Activated CD8-positive, alpha-beta memory T cell treated with anti-CD3 and anti-CD28 coated beads for 36 hours (primary cell): ENCODE measurements around the gene SNRNP40. TPM values are rescaled to one million over a fixed set of nuclear protein-coding genes. Genes with fewer than 3 reads are reported as not detected.
"Not testable (repeated sequence)": the region's sequence is repeated elsewhere in the genome, so short reads cannot be mapped to it uniquely, and the experiment has no call there.

Experiments
- CTCF ChIA-PET: fragments of 350-600 bp; sonication (Branson Sonifier 250); formaldehyde crosslinking; loops from one replicate; lab custom pipeline; 2021; ENCODE audit warnings: antibody characterized with exemption; lab: Charles Lee
- POLR2A ChIA-PET: fragments of 350-600 bp; sonication (Branson Sonifier 250); formaldehyde crosslinking; loops from one replicate; lab custom pipeline; 2021; ENCODE audit warnings: antibody characterized with exemption; lab: Charles Lee
- total RNA-seq, 2 experiments: library from RNA; stranded (reverse); gene quantifications; one replicate each; pipeline ENCODE4 v1.2.3, GENCODE V29; 2021

The SNRNP40 gene
- total RNA-seq, 2 experiments from 2014 or later, result 110 to 117 TPM

DNA sequence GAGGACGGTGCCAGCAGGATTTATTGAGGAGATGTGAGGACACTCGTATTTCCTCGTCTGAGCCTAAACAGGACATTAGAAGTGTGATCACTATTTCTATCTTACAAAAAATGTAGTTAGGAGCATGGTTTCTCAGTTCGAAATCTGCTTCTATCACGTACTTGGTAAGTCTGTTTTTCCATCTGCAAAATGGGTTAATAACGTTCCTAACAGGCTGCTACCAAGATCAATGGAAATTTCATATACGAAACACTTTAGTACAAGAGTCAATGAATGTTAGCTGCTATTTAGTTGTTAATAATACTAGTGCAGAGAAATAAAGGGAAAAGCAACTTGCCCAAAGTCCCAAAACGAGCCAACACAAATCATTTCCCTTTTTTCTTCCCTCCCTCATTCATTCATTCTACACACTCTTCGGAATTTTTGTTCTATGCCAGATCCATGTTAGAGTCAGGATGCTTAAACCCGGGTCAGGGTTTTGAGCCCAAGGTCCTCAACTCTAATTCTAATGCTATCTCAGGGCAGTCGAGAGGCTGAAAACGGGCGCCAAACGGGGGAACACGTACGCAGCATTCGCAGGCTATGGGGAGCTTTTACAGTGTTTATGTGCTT is 608 bp downstream of the SNRNP40 start:
- ChIA-PET CTCF (interaction anchor here (1.6 kb wide), 1 partner anchor 25 kb away, joined by 4 read pairs; no protein-coding TSS in a partner anchor), POLR2A (interaction anchor here (0.6 to 1.7 kb wide), 4 partner anchors 12 to 118 kb away, joined by 3 to 5 read pairs (median 4); no protein-coding TSS in a partner anchor)

DNA sequence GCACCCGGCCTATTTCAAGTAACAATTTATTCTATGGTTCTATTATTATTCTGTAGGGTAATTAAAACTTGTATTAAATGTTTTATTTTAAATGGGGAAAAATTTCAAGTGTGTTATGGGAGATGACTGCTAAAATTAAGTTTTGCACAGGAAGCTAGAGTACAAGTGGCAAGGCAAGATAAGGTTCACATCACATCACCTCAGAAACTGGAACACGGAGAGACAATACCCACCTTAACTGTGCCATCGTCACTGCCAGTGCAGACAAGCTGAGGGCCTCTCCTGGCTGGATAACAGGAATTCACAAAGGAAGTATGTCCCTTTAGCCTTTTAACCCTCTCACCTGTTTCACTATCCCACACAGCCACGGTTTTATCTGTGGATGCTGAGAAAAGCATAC is 7.6 kb downstream of the SNRNP40 start:
- ChIA-PET CTCF (no interaction called here), POLR2A (no interaction called here)

DNA sequence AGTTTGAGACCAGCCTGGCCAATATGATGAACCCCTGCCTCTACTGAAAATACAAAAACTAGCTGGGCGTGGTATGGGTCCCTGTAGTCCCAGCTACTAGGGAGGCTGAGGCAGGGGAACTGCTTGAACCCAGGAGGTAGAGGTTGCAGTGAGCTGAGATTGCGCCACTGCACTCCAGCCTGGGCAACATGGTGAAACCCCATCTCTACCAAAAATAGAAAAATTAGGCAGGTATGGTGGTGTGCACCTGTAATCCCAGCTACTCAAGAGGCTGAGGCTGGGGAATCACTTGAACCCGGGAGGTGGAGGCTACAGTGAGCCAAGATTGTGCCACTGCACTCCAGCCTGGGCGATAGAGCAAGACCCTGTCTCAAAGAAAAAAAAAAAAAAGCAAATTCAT is 8.8 kb downstream of the SNRNP40 start:
- CTCF ChIA-PET, POLR2A ChIA-PET: not testable (repeated sequence)

DNA sequence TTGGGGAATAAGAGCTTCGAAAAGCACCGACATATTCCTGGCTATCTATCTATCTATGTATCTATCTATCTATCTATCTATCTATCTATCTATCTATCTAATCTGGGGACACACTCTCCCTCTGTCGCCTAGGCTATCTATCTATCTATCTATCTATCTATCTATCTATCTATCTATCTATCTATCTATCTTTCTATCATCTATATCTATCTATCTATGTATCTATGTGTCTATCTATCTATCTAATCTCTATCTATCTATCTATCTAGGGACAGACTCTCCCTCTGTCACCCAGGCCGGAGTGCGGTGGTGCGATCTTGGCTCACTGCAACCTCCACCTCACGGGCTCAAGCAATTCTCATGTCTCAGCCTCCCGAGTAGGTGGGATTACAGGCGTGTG is 14.2 kb downstream of the SNRNP40 start:
- CTCF ChIA-PET, POLR2A ChIA-PET: not testable (repeated sequence)

DNA sequence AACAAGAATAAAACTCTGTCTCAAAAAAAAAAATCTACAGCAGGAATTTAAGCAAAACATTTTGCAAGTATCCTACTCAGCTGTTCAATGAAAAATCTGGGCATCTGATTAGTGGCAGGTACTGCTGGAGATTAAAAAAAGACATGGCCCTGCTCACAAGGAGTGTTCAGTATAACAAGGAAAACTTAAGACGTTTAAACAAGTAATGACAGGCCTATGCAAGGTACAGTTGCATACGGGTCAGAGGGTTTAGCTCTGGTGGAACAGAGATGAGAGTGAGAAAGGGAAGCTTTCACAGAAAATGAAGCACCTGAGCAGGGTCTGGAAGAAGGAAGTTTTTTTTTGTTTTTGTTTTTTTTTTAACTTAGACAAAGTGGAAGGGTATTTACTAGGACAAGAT is 23.0 kb downstream of the SNRNP40 start:
- ChIA-PET POLR2A (no interaction called here), CTCF (interaction anchor here (0.8 kb wide), 1 partner anchor 23 kb away, joined by 3 read pairs; the partner anchor contains the start of genes SNRNP40 and ZCCHC17)

DNA sequence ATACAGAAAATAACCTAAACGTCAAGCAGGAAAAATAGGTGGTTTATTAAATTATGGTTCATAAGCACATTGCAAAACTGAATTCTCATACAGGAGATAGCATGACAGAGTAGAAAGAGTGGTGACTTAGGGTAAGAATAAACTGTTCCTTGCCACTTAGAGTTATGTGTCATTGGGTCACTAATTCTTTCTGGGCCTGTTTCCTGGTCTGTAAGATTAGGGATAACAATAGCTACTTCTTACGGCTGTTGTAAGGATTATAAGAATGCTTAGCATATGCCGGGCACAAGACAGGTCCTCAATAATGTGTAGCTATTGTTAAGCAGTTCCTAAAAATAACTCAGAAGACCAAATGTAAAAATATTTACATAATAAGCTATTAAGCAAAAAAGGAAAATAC is 24.2 kb downstream of the SNRNP40 start:
- POLR2A ChIA-PET, result interaction anchor here (0.6 kb wide), 1 partner anchor 8 kb away, joined by 8 read pairs; no protein-coding TSS in a partner anchor
- CTCF ChIA-PET, result no interaction called here

DNA sequence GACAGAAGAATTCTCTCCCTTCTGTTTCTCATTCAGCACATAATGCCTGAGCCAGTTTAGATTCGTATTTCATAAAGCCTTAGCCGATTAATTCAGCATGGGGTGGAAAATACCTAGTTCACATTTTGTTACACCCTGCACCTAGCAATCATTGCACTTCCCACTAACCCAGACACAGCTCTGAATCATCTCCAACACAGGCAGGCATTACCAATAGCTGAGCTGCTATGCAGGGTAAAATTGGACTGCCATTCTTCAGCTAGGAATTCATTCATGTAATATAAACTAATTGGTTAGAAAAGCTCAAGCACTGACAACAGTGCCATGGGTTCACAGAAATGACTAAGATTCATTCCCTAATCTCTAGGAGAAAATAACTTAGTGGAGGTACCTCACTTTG is 30.0 kb downstream of the SNRNP40 start:
- CTCF ChIA-PET, result no interaction called here
- POLR2A ChIA-PET, result no interaction called here

DNA sequence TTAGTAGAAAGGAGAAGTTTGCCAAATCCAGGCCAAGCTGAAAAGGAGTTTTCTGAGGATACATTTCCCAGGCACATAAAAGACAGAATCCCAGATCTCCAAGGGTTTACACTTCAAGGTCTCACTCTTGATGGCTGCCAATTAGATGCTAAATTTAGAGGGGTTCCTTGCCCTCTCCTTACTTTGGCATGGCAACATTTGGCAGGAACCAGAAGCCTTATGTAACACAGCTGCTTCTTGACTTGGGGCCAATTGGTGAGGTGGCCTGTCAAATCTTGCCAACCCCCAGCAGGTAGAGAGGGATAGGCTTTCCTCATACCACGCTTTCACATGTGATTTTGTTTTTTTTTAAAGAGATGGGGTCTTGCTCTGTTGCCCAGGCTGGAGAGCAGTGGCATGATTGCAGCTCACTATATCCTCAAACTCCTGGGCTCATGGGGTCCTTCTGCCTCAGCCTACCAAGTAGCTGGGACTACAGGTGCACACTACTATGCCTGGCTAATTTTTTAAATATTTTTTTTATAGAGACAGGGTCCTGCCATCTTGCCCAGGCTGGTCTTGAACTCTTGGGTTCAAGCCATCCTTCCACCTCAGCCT is 31.7 kb downstream of the SNRNP40 start:
- CTCF ChIA-PET, result no interaction called here

DNA sequence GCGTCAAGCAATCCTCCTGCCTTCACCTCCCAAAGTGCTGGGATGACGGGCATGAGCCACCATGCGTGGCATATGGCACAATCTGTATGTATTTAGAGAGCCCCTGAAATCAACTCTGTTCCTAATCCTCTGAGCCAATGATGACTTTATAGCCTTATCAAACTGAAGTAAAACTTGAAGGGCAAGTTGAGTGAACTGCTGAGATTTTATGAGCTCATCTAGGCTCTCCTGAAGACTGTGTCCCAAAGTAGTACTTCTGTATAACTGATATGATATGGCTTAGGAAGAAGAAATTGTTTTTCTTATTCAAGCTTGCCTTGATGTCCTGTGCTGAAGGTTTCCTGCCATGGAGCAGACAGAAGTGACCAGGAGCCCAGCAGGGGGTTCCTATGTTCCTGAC is 33.2 kb downstream of the SNRNP40 start:
- CTCF ChIA-PET, result no interaction called here
- POLR2A ChIA-PET, result no interaction called here

More for the DNA sequence above, 31.7 kb downstream of the SNRNP40 start:
- POLR2A ChIA-PET, result no interaction called here

DNA sequence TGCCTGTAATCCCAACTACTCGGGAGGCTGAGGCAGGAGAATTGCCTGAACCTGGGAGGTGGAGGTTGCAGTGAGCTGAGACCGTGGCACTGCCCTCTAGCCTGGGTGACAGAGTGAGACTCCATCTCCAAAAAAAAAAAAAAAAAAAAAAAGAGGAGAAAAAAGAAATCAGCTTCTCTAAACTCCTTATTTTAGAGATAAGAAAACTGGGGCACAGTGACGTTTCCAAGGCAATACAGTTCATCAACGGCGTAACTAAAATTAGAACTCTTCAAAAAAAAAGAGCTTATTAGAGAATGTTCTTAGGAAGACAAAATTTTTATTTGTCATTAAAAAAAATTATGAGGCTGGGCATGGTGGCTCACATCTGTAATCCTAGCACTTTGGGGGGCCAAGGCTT is 34.2 kb downstream of the SNRNP40 start:
- POLR2A ChIA-PET, CTCF ChIA-PET: not testable (repeated sequence)

DNA sequence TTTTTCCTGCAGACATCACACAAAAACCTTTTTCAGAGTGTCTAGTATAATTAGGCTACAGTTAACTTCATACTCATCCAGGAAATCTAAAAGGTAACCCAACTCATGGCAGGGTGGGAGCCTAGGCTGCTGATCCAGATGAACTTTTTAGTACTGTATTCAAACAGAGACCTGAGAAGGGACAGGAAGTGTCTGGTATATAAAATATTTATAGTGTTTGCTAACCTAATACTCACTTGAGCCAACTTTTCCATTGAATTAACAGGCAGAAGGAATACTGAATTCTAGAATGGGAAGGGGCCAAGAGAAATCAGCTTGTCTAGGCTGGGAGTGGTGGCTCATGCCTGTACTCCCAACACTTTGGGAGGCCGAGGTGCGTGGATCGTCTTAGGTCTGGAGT is 34.7 kb downstream of the SNRNP40 start:
- POLR2A ChIA-PET, result no interaction called here
- CTCF ChIA-PET, result no interaction called here

DNA sequence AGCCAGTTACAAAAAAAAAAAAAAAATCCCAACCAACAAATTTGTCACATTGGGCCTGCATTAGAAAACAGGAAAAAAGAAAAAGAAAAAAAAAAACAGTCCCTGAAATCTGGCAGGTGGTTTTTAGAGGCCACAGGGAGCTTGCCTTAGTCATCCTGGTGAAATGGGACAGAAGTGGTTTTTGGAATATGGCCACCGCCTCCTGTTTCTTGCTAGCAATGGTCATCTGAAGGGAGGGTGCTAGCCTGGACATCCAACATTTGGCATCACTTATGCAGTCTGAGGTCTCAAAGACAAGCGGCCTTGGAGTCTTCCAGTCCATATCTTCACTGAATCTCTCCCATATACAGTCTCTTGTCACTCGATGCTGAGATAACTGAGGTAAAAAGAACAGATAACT is 36.8 kb downstream of the SNRNP40 start:
- ChIA-PET CTCF (no interaction called here), POLR2A (interaction anchor here (0.6 kb wide), 1 partner anchor 10 kb away, joined by 3 read pairs; no protein-coding TSS in a partner anchor)

DNA sequence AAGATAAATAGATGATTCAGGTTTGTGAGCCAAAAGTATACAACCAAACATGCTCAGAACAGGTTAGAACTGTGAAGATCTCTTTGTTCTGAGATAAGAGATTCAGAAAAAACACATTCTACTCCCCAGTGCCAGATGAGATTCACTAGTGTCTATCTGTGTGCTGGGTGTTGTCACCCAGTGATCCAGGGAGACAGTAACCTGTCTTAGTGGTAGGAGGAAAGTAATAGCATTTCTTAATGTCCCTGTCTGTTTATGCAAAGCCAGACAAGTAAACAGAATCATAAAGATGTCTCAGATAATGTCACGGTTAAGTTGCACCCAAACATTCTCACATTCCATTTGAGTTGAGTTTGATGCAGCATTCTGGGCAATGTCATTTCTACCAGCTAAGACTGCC is 38.0 kb downstream of the SNRNP40 start:
- ChIA-PET CTCF (no interaction called here), POLR2A (no interaction called here)

DNA sequence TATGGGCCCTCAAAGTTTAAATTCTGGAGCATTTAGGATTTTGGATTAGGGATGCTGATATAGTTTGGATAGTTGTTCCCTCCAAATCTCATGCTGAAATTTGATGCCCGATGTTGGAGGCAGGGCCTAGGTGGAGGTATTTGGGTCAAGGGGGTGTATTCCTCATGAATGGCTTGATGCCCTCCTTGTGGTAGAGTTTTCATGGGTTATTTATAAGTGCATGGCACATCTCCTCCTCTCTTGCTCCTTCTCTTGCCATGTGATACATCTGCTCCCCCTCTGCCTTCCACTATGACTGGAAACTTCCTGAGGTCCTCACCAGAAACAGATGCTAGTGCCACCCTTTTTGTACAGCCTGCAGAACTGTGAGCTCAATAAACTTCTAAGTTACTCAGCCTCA is 39.4 kb downstream of the SNRNP40 start:
- ChIA-PET POLR2A (interaction anchor here (0.7 kb wide), 1 partner anchor 102 kb away, joined by 3 read pairs; no protein-coding TSS in a partner anchor), CTCF (no interaction called here)

DNA sequence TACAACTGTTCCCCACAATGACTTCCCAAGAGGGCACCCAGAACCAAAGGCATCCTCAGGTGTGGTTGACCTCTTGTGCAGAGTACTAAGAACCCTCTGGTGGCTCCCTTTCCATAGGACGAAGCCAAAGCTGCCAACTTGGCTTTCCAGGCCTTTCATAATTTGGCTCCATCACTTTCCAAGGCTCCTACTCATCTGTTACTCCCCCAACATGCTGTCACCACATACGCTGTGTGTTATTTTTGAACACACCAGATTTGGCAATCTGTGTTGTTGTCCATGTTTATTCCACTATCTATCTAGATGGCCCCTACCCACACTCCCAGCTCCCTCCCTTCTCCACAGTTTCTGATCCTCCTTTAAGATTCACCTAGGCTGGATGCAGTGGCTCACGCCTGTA is 46.7 kb downstream of the SNRNP40 start:
- CTCF ChIA-PET, result no interaction called here
- POLR2A ChIA-PET, result interaction anchor here (0.5 kb wide), 1 partner anchor 10 kb away, joined by 3 read pairs; no protein-coding TSS in a partner anchor

DNA sequence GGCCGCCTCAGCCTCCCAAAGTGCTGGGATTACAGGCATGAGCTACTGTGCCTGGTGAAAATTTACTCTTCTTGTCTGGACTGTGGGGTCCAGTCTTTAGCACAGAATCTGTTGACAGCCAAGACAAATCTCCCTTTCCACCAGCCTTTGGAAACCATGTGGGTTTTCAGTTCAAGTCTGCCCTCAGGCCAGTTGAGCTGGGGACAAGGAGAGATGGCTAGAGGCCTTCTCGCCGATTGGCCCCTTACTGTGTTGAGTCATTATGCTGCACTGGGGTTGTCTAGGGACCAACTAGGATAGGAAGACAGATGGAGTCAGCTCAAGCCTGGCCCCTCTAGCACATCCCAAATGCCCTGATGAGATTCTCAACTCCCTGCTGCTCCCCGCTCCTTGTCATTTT is 48.3 kb downstream of the SNRNP40 start:
- ChIA-PET POLR2A (no interaction called here), CTCF (no interaction called here)

DNA sequence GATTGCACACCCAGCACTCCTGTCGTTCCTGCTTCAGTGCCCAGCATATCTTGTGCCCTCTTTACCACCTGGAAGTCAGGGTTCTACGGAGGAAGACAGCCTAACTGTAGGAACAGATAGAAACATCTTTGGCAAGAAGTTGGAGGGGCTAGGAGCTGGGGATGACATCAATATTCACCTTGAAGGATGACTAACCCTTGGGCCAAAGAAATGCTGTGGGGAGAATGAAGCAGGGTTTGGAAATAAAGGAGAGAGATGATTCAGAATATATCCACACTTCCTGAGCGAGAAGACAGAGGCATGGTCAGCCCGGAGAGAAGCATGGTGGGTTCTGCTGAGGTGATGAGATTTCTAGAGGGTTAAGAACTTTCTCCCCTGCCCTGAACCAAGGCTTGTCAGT is 52.3 kb downstream of the SNRNP40 start:
- ChIA-PET POLR2A (no interaction called here), CTCF (no interaction called here)

DNA sequence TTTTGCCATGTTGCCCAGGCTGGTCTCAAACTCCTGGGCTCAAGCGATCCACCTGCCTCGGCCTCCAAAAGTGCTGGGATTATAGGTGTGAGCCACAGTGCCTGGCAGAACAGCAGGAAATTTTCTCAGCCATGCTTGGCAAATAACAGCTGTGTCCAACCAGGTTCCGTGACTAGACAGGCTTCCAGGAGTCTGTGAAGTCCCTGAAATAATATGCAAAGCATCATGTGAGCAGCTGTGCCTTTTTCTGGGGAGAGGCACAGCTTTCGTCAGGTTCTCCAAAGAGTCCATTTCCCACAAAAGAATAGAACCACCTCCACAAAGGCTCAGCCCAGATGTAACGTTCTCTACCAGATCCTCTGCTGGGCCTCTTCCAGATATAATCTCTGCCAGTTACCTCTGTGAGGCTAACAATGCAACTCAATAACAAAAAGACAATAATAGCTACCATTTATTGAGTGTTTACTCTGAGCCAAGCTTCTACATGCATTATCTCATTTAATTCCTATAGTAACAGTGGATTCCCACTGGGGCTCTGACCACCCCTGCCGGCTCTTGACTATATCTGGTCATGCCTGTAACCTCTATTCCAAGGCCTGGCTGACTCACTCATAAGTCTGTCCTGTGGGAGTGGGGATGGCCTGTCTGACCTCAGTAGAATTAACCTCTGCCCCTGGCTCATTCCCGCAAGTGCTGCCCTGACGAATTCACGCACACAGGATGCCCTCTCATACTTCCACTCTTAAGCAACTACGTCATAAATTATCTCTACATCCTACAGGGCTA is 52.9 kb downstream of the SNRNP40 start:
- CTCF ChIA-PET, result no interaction called here

DNA sequence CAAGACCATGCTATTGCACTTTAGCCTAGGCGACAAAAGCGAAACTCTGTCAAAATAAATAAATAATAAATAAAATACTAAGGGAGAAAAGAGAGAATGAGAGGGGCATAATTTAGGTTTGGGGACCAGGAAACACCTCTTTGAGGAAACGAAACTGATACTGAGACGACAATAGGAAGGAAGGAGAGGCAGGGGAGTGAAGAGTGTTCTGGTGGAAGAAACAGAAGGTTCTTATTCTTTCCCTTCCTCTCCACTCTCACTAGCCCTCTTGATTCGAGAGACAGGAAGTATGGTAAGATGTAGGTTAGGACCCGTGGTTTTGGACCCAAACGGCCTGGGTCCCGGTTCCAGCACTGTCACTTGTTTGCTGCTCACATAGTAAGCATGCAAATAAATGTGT is 55.3 kb downstream of the SNRNP40 start:
- CTCF ChIA-PET, result no interaction called here
- POLR2A ChIA-PET, result no interaction called here

More for the DNA sequence above, 52.9 kb downstream of the SNRNP40 start:
- POLR2A ChIA-PET, result no interaction called here

DNA sequence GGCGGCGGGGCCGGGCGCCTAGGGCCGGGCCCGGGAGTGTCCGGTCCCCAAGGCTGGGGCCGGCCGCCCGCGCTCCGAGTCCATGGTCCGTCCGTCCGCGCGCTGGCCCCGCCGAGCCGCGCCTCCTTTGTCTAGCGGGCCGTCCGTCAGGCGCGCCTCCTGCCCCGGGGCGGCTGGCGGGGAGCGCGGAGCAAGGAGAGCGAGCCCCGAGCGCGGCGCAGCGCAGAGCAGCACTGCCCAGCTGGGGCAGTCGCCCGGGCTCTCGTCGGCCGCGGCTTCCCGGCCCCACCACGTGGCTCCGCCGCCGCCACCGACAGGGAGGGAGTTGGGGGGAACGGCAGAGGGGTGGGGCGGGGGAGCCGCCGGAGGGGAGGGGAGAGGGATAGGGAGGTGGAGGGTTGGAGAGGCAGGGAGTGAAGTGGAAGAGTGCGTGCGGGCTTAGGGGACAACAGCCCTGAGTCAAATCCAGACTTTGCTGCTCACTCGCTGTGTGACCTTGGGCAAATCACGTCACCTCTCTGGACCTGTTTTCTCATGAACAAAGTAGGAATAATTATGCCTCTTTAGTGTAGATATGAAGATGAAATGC is 56.8 kb downstream of the SNRNP40 start, which contains the start of gene NKAIN1:
TSS of gene NKAIN1 (minus strand) at position 235 of the 589 bp plus-strand sequence. CDS start 340 bp downstream, outside the sequence.
- POLR2A ChIA-PET, result no interaction called here

More for the DNA sequence above, 56.8 kb downstream of the SNRNP40 start, which contains the start of gene NKAIN1:
- CTCF ChIA-PET, result no interaction called here
